ENCODE data around the gene RNF41. TPM values are rescaled to one million over a fixed set of nuclear protein-coding genes. Genes with fewer than 3 reads are reported as not detected.
A peak's percentile ranks its signal among the peaks of the same experiment; 100 is the strongest.
"Not testable (repeated sequence)": the region's sequence is repeated elsewhere in the genome, so short reads cannot be mapped to it uniquely, and the experiment has no call there.

Gene RNF41
- 10 to 100 TPM in 11 of 12 donors, not detected in 1; 35.3 to 47.1 (median 41.8) TPM for polyA plus RNA-seq (ENCODE audit: insufficient read length in 12 of 12)
- long read RNA-seq, donor 1, full-length matches to known transcripts = 7 of 62 reads
- long read RNA-seq, donor 1, partial matches to known transcripts = 33 of 62 reads
- long read RNA-seq, donor 1, other reads (novel, unspliced or antisense) = 22 of 62 reads
- long read RNA-seq, donor 2, full-length matches to known transcripts = 16 of 94 reads
- long read RNA-seq, donor 2, partial matches to known transcripts = 58 of 94 reads
- long read RNA-seq, donor 2, other reads (novel, unspliced or antisense) = 20 of 94 reads
- long read RNA-seq, donor 3, full-length matches to known transcripts = 3 of 3 reads
- long read RNA-seq, donor 3, partial matches to known transcripts = 0 of 3 reads
- long read RNA-seq, donor 3, other reads (novel, unspliced or antisense) = 0 of 3 reads
- long read RNA-seq, donor 4, full-length matches to known transcripts = 2 of 2 reads
- long read RNA-seq, donor 4, partial matches to known transcripts = 0 of 2 reads
- long read RNA-seq, donor 4, other reads (novel, unspliced or antisense) = 0 of 2 reads
- long read RNA-seq, donor 5 = 0 reads
- long read RNA-seq, donor 6, full-length matches to known transcripts = 6 of 6 reads
- long read RNA-seq, donor 6, partial matches to known transcripts = 0 of 6 reads
- long read RNA-seq, donor 6, other reads (novel, unspliced or antisense) = 0 of 6 reads
- long read RNA-seq, donor 7, full-length matches to known transcripts = 7 of 7 reads
- long read RNA-seq, donor 7, partial matches to known transcripts = 0 of 7 reads
- long read RNA-seq, donor 7, other reads (novel, unspliced or antisense) = 0 of 7 reads
- long read RNA-seq, donor 8, full-length matches to known transcripts = 13 of 13 reads
- long read RNA-seq, donor 8, partial matches to known transcripts = 0 of 13 reads
- long read RNA-seq, donor 8, other reads (novel, unspliced or antisense) = 0 of 13 reads
- long read RNA-seq, donor 9, full-length matches to known transcripts = 5 of 5 reads
- long read RNA-seq, donor 9, partial matches to known transcripts = 0 of 5 reads
- long read RNA-seq, donor 9, other reads (novel, unspliced or antisense) = 0 of 5 reads
- long read RNA-seq, donor 10, full-length matches to known transcripts = 6 of 24 reads
- long read RNA-seq, donor 10, partial matches to known transcripts = 8 of 24 reads
- long read RNA-seq, donor 10, other reads (novel, unspliced or antisense) = 10 of 24 reads
- long read RNA-seq, donor 11, full-length matches to known transcripts = 11 of 11 reads
- long read RNA-seq, donor 11, partial matches to known transcripts = 0 of 11 reads
- long read RNA-seq, donor 11, other reads (novel, unspliced or antisense) = 0 of 11 reads

GRCh38 chr12:56221757-56222530 lies at the start of gene RNF41:
Gene RNF41, minus strand, starts transcription at chr12:56221922. Its CDS starts 7,875 bp downstream, at chr12:56214047.
- peak; percentile 99 for DNase-seq

GRCh38 chr12:56271031-56271430 lies 49.3 kb upstream of the RNF41 start:
- no peak for DNase-seq

GRCh38 chr12:56267443-56268071 lies 45.8 kb upstream of the RNF41 start:
- DNase-seq = no peak

GRCh38 chr12:56266693-56267442 lies 45.1 kb upstream of the RNF41 start, which contains the start of gene COQ10A:
Gene COQ10A, plus strand, starts transcription at chr12:56266942. Its CDS starts 177 bp downstream, at chr12:56267119.
- peak; percentile 91 for DNase-seq

GRCh38 chr12:56266068-56266692 lies 44.5 kb upstream of the RNF41 start:
- not testable (repeated sequence) for DNase-seq

GRCh38 chr12:56262955-56263354 lies 41.2 kb upstream of the RNF41 start:
- not testable (repeated sequence) for DNase-seq

GRCh38 chr12:56261503-56262232 lies 39.9 kb upstream of the RNF41 start:
- no peak for DNase-seq

- DNase-seq = no peak
These were observed 39.2 kb upstream of the RNF41 start for GRCh38 chr12:56260921-56261320.

- DNase-seq = no peak
These were observed 38.7 kb upstream of the RNF41 start for GRCh38 chr12:56260380-56260779.

- DNase-seq = no peak
These were observed 37.1 kb upstream of the RNF41 start for GRCh38 chr12:56258820-56259183.

- peak; percentile 85 for DNase-seq
These were observed 36.5 kb upstream of the RNF41 start, which contains the start of gene ANKRD52 for GRCh38 chr12:56258068-56258819. Gene ANKRD52, minus strand, starts transcription at chr12:56258384. Its CDS starts 115 bp downstream, at chr12:56258269.

- peak; percentile 23 for DNase-seq
These were observed 35.9 kb upstream of the RNF41 start for GRCh38 chr12:56257491-56258067.

- no peak for DNase-seq
These were observed 35.3 kb upstream of the RNF41 start for GRCh38 chr12:56257071-56257470.

- no peak for DNase-seq
These were observed 34.7 kb upstream of the RNF41 start for GRCh38 chr12:56256326-56256960.

GRCh38 chr12:56255671-56256070 lies 33.9 kb upstream of the RNF41 start:
- DNase-seq = no peak

- DNase-seq = no peak
These were observed 31.4 kb upstream of the RNF41 start for GRCh38 chr12:56253091-56253490.

All from muscle of arm (tissue), 14 donors.